GM18951 (cell line): ENCODE results near the gene CDC42EP1.
"Not testable (repeated sequence)": the region's sequence is repeated elsewhere in the genome, so short reads cannot be mapped to it uniquely, and the experiment has no call there.

Experiments used
- POLR2A ChIP-seq: IDR thresholded peaks from 4 replicates; pipeline ENCODE4 v1.6.1; 2011; ENCODE audit warnings: mild to moderate bottlenecking; ENCODE audit not compliant: insufficient read length, insufficient read depth; ENCODE audit errors: extremely low read depth
- in situ Hi-C: fragments of 300-500 bp; cut with MboI; formaldehyde crosslinking; loops from one replicate; pipeline ENCODE4 v1.12.0; 2022; ENCODE audit warnings: low sequenced_read_pairs, mixed read lengths, inconsistent platforms; ENCODE audit not compliant: unreplicated experiment

CDC42EP1 gene

DNA sequence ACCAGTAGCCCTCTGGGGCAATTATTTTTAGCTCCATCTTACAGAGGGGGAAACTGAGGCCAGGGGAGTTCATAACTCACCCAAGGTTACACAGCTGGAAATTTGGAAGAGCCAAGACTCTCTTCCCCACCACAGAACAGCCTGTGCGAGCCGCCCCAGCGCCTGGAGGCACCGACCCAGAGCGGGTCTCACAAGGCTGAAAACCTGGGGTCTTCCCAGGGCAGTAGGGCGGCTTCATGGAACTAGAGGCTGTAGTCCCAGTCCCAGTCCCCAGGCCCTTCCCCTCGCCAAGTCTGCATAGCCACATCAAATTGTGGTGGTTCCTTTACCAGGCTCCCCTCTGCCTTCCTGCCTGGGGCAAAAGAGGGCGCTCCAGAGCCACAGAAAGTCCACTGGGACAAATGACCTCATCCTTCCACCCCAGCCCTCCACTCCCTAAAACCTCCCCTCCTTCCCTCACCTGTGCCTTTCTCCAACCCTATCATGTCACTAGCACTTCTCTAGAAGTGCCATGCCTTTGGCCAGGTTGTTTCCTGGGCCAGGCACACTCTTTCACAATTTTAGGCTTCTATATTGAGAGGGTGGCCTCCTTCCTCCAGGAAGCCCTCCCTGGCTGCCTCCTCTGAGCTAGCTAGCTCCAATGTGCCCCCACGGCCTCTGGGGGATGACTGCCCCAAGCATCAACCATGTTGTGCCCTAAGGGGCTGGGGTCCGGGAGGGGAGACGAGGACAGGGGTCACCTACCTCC lies 15.2 kb upstream of the CDC42EP1 start:
- in situ Hi-C loops, result no loop called here
- no peak for TF ChIP-seq POLR2A

DNA sequence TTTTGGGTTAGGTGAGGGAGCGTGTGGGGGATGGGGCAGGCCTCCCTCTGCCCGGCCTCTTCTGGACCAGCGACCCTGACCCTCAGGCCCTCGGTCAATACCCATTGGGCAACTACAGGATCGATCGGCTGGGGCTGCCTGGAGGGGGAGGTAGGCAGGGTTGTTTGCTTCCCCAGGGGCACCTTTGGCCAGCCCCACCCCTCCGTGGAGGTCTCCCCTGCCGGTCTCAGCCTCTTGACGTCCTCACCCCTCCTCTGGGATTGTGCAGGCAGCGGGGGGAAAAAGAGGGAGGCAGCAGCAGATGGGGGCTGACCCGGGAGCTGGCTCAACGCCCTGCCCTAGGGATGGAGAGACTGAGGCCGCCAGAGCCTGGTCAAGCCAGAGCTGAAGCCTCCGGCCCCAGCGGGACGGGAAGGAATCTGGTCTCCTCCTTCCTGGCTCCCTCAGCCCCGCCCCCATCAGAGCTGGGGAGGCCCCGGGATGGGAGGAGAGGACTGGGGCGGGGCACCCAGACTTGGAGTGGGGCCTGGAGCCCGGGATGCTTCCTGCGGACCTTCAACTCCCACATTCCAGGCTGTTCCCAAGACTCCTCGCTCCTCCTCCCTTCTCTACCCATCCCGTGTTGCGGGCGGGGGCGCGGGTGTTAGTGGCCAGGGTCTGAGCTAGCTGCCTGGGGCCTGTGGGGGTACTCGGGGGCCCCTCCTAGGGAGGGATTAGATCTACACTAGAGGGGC lies 14.4 kb upstream of the CDC42EP1 start:
- in situ Hi-C loops, result no loop called here
- TF ChIP-seq POLR2A, result no peak

DNA sequence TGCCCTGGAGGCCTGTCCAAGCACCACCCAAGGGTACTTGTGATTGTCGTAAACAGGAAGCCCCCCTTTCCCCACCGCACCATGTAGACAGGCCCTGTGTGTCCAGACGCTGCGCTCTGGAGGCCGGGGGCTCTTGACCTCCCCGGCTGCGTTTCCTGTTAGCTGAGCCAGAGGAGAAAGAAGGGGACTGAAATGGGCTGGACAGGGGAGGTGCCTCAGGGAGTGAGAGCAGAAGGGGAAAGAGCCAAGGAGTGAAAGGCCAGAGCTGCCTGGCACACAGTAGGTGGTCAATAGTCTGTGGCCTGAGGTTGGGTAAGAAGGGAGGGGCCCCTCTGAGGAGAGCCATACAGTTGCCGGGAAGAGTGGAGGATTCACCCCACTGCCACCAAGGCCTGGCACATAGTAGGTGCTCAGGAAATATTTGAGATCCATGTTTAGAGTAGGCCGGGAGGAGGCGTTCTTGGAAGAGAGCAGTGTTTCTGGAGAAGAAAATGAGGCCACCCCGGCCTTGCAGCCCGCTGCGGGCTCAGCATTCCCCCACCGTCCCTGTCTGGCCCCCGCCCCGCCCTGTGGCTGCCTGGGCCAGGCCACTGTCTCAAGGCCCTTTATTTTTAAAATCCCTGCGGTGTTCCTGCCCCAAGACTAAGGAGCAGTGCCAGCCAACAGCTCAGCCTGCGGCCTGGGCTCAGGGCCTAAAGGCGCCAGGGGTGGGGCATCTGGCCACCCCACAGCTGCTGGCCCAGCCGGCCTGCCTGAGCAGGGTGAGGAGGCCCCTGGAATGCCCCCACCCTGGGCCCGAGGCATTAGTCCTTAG lies 13.6 kb upstream of the CDC42EP1 start:
- in situ Hi-C loops, result no loop called here
- TF ChIP-seq POLR2A, result no peak

DNA sequence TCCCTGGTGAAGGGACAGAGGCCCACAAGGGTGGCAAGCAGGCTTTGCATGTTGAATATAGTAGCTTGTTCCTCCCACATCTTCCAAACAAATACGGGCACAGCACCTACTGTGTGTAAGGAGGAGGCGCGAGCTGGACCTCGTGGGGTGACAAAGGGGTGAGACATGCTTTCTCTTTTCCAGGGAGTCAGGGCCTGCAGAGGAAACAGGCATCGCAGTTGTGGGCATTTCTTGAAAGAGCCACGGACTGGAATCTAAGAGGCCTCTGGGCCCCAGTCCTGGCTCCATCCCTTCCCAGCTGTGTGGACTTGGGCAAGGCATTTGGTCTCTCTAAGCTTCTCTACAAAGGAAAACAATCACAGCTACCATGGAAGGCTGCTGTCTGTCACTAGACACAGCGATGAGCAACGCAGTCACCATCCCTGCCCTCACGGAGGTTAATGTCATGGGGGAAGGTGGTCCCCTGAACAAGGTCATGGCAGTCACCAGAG lies 13.0 kb upstream of the CDC42EP1 start:
- in situ Hi-C loops, result no loop called here
- TF ChIP-seq POLR2A, result no peak

DNA sequence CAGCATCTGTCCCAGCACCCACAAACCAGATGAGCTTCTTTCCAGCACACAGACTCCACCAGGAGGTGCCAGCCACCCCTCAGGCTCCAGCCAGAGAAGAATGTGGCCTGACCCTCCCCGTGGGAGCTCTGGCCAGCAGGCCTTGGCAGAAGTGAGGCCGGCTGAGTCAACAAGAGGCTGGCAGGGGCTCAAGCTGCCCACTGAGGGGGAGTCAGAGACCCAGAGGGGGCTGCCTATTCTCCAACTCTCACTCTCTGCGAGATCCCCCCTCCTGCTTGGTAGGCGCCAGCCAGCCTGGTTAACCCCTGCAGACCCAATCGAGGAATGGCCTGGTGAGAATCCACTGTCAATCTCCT lies 10.6 kb upstream of the CDC42EP1 start:
- in situ Hi-C loops, result no loop called here
- no peak for TF ChIP-seq POLR2A

DNA sequence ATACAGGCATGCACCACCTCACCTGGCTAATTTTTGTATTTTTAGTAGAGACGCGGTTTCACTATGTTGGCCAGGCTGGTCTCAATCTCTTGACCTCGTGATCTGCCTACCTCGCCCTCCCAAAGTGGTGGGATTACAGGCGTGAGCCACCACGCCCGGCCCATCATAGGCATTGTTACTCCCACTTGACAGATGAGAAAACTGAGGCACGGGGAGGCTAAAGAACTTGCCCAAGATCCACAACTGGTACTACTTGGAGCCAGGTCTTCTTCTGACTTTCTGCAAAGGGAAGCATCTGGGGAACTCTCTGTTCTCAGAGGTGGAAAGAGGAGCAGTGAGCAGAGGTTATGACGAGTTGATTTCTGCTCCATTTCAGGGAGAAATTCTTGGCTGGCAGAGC lies 9.4 kb upstream of the CDC42EP1 start:
- in situ Hi-C loops, result not testable (repeated sequence)

DNA sequence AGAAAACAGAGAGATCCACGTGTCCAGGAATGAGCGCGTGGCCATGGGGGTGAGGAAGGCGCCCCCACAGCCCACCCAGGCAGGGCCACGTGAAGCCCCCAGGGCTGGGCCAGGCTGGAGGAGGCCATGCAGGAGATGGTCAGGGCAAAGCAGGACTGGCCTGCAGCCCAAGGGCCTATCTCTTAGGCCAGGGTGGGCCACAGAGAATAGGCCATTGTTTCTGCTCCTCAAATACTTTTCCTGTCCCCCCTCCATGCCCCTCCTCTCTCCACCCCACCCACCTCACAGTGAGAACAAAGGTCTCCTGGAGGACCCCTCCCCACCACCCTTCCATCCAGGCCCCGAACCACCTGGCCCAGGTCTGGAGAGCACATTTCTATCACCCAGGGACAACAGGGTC lies 8.3 kb upstream of the CDC42EP1 start:
- no peak for TF ChIP-seq POLR2A
- in situ Hi-C loops, result no loop called here

DNA sequence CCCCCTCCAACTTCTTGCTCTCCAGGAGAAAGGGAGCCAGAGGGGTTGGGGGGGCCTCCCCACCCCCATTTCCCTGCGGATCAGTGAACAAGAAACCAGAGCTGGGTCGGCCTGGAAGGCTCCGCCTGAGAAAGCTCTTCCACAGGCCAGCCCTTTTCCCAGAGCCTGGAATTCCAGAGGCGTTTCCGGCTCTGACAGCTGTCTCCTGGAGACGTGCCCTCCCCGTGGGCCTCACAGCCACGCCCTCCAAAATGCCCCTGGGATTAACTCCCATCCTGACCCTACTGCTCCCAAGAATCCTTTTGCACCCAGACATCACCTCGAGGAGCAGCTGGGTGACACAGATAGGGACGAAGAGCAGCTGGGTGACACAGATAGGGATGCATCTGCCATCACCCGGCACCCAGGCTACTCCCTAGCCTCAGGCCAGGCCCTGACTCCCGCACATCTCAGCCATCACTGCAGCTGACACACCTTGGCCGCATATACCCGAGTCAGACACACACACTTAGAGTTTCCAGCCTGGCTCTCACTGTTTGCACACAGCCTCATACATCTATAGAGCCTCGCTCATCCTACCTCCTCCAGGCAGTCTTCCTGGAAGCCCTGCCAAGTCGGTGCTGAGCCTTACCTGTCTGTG lies 7.6 kb upstream of the CDC42EP1 start:
- no peak for TF ChIP-seq POLR2A
- in situ Hi-C loops, result no loop called here

DNA sequence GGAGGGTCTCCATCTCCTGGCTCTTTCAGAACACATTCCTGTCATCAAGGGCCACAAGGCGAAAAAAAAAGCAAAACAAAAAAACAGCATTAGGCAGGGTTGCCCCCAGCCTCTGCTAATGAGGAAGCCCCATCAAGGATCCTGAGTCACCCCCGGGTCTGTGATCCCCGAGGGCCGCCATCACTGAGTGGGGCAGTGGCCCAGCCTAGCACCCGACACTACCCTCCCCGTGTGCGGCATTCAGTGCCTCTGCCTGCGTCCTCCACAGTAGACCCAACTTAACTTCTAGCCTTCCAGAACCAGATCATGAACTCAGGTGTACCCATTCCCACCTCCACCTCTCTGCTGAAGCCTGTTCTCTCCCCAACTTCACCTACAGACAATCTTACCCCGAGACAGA lies 6.6 kb upstream of the CDC42EP1 start:
- TF ChIP-seq POLR2A, result no peak
- in situ Hi-C loops, result no loop called here

DNA sequence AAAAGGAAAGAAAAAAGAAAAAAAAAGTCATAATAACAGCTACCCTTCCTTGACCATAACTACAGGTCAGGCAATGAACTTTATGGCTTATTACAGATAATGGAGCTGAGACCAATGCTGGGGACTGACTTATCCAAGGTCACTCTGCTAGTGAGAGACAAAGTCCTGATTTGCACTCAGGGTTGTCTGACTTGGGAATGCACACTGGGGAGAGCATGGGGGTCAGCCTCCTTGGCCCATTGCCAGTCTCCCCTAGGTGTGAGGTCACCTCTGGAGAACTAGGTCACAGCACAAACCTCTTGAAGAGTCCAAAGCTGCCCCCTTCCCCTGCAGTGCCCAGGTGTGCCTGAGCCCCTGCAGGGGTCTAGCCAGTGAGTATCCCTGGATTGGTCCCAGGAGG lies 5.3 kb upstream of the CDC42EP1 start:
- in situ Hi-C loops, result no loop called here
- TF ChIP-seq POLR2A, result no peak

DNA sequence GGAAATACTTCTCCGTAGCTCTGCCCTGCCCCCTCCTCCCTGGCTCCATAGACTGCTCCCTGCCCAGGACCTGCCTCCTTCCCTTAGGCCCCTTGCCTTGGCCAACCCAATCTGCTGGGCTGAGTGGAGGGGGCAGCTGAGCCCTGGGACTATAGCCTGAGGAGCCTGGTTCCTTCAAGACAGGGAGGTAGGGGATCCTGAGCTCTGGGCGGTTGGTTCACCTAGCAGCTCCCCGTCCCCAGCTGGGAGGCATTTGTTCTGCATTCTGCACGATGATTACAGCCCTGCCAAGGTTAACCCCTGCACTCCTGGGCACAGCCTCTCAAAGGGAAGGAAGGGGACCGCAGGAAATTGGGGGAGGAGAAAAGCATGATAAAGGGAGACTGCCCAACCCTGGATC lies 3.6 kb upstream of the CDC42EP1 start:
- in situ Hi-C loops, result no loop called here
- TF ChIP-seq POLR2A, result no peak

DNA sequence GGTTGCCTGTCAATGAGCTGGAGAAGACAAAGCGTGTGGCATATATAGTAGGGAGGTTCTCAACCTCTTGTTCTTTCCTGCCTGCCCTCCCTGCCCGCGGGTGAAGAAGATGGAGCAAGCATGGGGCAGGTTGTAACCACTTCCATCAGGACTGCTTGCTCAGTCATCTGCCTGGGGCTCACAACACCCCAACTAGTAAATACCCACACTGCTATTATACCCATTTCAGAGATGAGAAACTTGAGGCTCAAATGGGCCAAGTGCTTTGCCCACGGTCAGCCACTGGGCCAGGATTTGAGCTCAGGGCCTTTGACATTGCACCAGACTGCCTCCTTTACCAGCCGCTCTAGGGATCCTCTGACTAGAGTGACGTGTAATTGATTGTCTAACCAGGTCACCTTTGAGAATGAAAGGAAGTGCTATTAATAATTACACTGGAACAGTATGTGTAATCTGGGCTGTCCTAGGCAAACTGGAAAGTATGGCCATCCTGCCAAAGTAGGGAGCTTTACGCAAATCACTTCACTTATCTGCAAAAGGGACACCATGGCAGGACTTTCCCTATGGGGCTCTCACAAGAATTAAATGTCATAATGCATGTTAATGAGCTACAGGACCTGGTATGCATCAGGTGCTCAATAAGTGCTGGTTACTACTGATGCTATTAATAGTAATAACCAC lies 2.8 kb upstream of the CDC42EP1 start:
- TF ChIP-seq POLR2A, result no peak
- in situ Hi-C loops, result no loop called here

DNA sequence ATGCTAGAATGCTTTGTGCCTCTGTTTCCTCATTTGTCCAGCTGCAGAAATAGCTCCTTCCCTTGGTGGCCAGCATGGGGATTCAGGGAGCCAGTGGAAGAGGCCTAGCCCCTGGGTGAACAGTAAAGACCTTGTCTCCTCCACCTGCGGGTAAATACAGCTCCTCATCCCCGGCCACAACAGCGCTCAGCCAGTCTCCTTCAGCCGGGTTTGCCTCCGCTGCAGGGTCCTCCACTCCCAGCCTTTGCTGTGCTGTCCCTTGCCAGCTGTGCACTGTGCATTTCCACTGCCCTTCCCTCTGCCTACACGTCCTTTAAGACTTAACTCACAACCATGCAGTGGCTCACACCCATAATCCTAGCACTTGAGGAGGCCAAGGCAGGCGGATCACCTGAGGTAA lies 1.5 kb upstream of the CDC42EP1 start:
- in situ Hi-C loops, result no loop called here
- TF ChIP-seq POLR2A, result no peak
